OCI-LY1 (cell line): Measurements from ENCODE around the gene C4orf54.

ENCODE experiments used
- EZH2 ChIP-seq: fragments of 200-600 bp; sonication (generic), shearing (Covaris generic); IDR thresholded peaks from 2 replicates; pipeline ENCODE4 v1.8.0; 2017; ENCODE audit warnings: borderline replicate concordance, mixed run types, mild to moderate bottlenecking, antibody characterized with exemption, low read length, moderate library complexity, mixed read lengths
- TF ChIP-seq, protein P1 (sequence below): fragments of 200-600 bp; sonication (generic), shearing (Covaris generic); IDR thresholded peaks from 2 replicates; pipeline ENCODE4 v1.5.1; 2017; ENCODE audit warnings: mild to moderate bottlenecking, antibody characterized with exemption, low read length, moderate library complexity, mixed read lengths

DNA sequence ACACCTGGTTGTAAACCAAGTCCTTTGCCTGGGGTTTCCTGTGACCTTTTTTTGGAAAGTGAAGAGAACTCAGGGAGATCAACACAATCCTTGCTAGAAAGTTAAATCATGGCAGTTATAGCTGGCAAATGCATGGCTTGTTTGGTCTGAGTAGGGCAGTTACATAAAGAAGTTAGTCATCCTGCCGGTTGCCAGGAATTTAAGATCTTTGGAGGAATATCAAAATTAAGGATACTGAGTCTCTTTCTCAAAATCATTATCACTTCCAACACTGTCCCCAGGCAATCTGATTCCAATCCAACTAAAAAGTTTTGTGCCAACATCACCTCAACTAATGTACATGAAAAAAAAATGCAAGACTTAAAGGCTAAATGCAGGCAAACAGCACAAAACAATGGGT lies 40.3 kb downstream of the C4orf54 start:
- TF ChIP-seq, protein P1, sequence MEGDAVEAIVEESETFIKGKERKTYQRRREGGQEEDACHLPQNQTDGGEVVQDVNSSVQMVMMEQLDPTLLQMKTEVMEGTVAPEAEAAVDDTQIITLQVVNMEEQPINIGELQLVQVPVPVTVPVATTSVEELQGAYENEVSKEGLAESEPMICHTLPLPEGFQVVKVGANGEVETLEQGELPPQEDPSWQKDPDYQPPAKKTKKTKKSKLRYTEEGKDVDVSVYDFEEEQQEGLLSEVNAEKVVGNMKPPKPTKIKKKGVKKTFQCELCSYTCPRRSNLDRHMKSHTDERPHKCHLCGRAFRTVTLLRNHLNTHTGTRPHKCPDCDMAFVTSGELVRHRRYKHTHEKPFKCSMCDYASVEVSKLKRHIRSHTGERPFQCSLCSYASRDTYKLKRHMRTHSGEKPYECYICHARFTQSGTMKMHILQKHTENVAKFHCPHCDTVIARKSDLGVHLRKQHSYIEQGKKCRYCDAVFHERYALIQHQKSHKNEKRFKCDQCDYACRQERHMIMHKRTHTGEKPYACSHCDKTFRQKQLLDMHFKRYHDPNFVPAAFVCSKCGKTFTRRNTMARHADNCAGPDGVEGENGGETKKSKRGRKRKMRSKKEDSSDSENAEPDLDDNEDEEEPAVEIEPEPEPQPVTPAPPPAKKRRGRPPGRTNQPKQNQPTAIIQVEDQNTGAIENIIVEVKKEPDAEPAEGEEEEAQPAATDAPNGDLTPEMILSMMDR: no peak
- no peak for TF ChIP-seq EZH2
